NCI-H69 (cell line): ENCODE measurements around the gene INHBE.
"Not testable (repeated sequence)": the region's sequence is repeated elsewhere in the genome, so short reads cannot be mapped to it uniquely, and the experiment has no call there.

Experiments used
- DNase-seq: peaks from one replicate; lab custom pipeline; 2025; lab: John Stamatoyannopoulos, UW

The INHBE gene

GRCh38 chr12:57475271-57476161 lies 20.4 kb downstream of the INHBE start:
- peak; percentile 64 for DNase-seq

- peak; percentile 54 for DNase-seq
These were observed 21.3 kb downstream of the INHBE start for GRCh38 chr12:57476162-57476992.

- DNase-seq, result no peak
These were observed 22.0 kb downstream of the INHBE start for GRCh38 chr12:57476993-57477709.

GRCh38 chr12:57477710-57478681 lies 22.9 kb downstream of the INHBE start:
- DNase-seq, result no peak

GRCh38 chr12:57479043-57479375 lies 23.9 kb downstream of the INHBE start:
- no peak for DNase-seq

- DNase-seq, result no peak
These were observed 24.4 kb downstream of the INHBE start, which contains the start of gene ARHGAP9 for GRCh38 chr12:57479376-57480115. ARHGAP9 (minus strand) TSS chr12:57479866; CDS start chr12:57479406, 460 bp downstream.

GRCh38 chr12:57481671-57482070 lies 26.6 kb downstream of the INHBE start:
- no peak for DNase-seq

GRCh38 chr12:57483466-57483865 lies 28.4 kb downstream of the INHBE start:
- DNase-seq, result no peak

- no peak for DNase-seq
These were observed 30.6 kb downstream of the INHBE start for GRCh38 chr12:57485695-57486094.

- no peak for DNase-seq
These were observed 32.0 kb downstream of the INHBE start for GRCh38 chr12:57487055-57487596.

- DNase-seq, result peak; percentile 99
These were observed 32.7 kb downstream of the INHBE start, which contains the start of gene MARS1 for GRCh38 chr12:57487597-57488401. MARS1 (plus strand) TSS chr12:57488068; CDS start chr12:57488091, 23 bp downstream.

GRCh38 chr12:57488402-57489156 lies 33.5 kb downstream of the INHBE start:
- peak; percentile 46 for DNase-seq

- no peak for DNase-seq
These were observed 34.1 kb downstream of the INHBE start for GRCh38 chr12:57489157-57489641.

- DNase-seq, result no peak
These were observed 35.0 kb downstream of the INHBE start for GRCh38 chr12:57490126-57490525.

GRCh38 chr12:57491393-57492280 lies 36.5 kb downstream of the INHBE start:
- DNase-seq, result no peak

GRCh38 chr12:57495051-57495701 lies 40.1 kb downstream of the INHBE start:
- DNase-seq, result not testable (repeated sequence)

GRCh38 chr12:57496822-57497221 lies 41.7 kb downstream of the INHBE start:
- DNase-seq, result no peak
